HCT116 (cell line): ENCODE measurements around the gene LRRC72.

Experiments
- CTCF ChIP-seq, 3 experiments: fragments of 200-600 bp in 1 of 3; sonication (generic) in 1 of 3; IDR thresholded peaks in 2 of 3; conservative IDR thresholded peaks in 1 of 3; 2 replicates each; pipeline ENCODE4 v1.5.1; 2012 to 2017; ENCODE audit warnings: low read depth in 2 of 3, low read length in 2 of 3, antibody characterized with exemption in 1 of 3, borderline replicate concordance in 1 of 3, control low read depth in 1 of 3, mild to moderate bottlenecking in 1 of 3, mixed read lengths in 1 of 3, mixed run types in 1 of 3, moderate library complexity in 1 of 3; ENCODE audit not compliant: insufficient read depth in 1 of 3
- POLR2A ChIP-seq: IDR thresholded peaks from 2 replicates; pipeline ENCODE4 v1.7.0; 2011; ENCODE audit warnings: borderline replicate concordance; ENCODE audit not compliant: insufficient read depth, insufficient read length; ENCODE audit errors: extremely low read depth
- RAD21 ChIP-seq: IDR thresholded peaks from 2 replicates; pipeline ENCODE4 v1.6.1; 2012; ENCODE audit warnings: low read depth, mild to moderate bottlenecking
- SRF ChIP-seq: IDR thresholded peaks from 2 replicates; pipeline ENCODE4 v1.6.1; 2012; ENCODE audit warnings: low read depth

- TF ChIP-seq POLR2A (no peak), SRF (no peak), CTCF (IDR thresholded peaks at IDR 0.05 in 2 of 3, conservative IDR thresholded peaks at IDR 0.05 in 1 of 3; ENCODE audit: borderline replicate concordance in 1 of 3, insufficient read depth in 1 of 3, low read depth in 2 of 3, low read length in 2 of 3) (no peak), RAD21 (no peak)
These were observed 2.3 kb upstream of the LRRC72 start for GRCh38 chr7:16524332-16524731.
